IMR-90 (cell line): ENCODE measurements around the gene TMOD1. TPM values are rescaled to one million over a fixed set of nuclear protein-coding genes. Genes with fewer than 3 reads are reported as not detected.

Experiments
- ATAC-seq: fragments of 200-7000 bp; cut with Tn5 transposase; 2 replicates; pipeline ENCODE4 v1.9.1; 2020; ENCODE audit warnings: low read depth, mild to moderate bottlenecking, moderate library complexity
- BruUV-seq: library from RNA; stranded (reverse); fragments of 400-500 nt; replicated peaks from 2 replicates; lab custom pipeline; 2021; lab: Mats Ljungman, UMichigan
- CTCF ChIA-PET: fragments of 300-600 bp; formaldehyde crosslinking; extraction: SDS; loops from one replicate; lab custom pipeline; 2021; ENCODE audit warnings: antibody characterized with exemption; lab: Yijun Ruan, JAX
- POLR2A ChIA-PET: fragments of 300-600 bp; sonication (Branson Sonifier 250); formaldehyde crosslinking; loops from one replicate; lab custom pipeline; 2022; ENCODE audit warnings: antibody characterized with exemption; ENCODE audit not compliant: unreplicated experiment; lab: Charles Lee
- DNase-seq: peaks from one replicate; pipeline ENCODE4 v3.0.0; 2013
- H2AFZ ChIP-seq: replicated peaks from 2 replicates; pipeline ENCODE3; 2013; ENCODE audit warnings: low read length, mild to moderate bottlenecking; ENCODE audit not compliant: poor library complexity
- H2AK5ac ChIP-seq: 2 replicates; pipeline ENCODE4 v1.6.1; 2013; ENCODE audit warnings: low read depth, low read length, inconsistent platforms
- H2AK9ac ChIP-seq: replicated peaks from 2 replicates; pipeline ENCODE3; 2013; ENCODE audit warnings: mild to moderate bottlenecking, low read depth, low read length, moderate library complexity; ENCODE audit not compliant: poor library complexity
- H2BK120ac ChIP-seq: 2 replicates; pipeline ENCODE4 v1.6.1; 2013; ENCODE audit warnings: low read depth, low read length, inconsistent platforms
- H2BK15ac ChIP-seq: 3 replicates; pipeline ENCODE4 v1.6.1; 2013; ENCODE audit warnings: low read depth, low read length, inconsistent platforms
- H2BK20ac ChIP-seq: 2 replicates; pipeline ENCODE4 v1.6.1; 2013; ENCODE audit warnings: low read depth, mild to moderate bottlenecking, inconsistent platforms, low read length, moderate library complexity
- H2BK5ac ChIP-seq: 2 replicates; pipeline ENCODE4 v1.6.1; 2013; ENCODE audit warnings: mild to moderate bottlenecking, low read depth, low read length, inconsistent platforms; ENCODE audit not compliant: poor library complexity, severe bottlenecking
- H3K14ac ChIP-seq: replicated peaks from 2 replicates; pipeline ENCODE4 v1.6.1; 2013; ENCODE audit warnings: low read depth, low read length, inconsistent platforms
- H3K18ac ChIP-seq: 2 replicates; pipeline ENCODE4 v1.6.1; 2013; ENCODE audit warnings: low read depth, low read length, control low read depth
- H3K23ac ChIP-seq: 2 replicates; pipeline ENCODE4 v1.6.1; 2013; ENCODE audit warnings: low read depth, low read length, inconsistent platforms
- H3K27ac ChIP-seq: 2 replicates; pipeline ENCODE4 v1.5.1; 2013; ENCODE audit warnings: mild to moderate bottlenecking, control low read depth, low read length; ENCODE audit not compliant: insufficient read depth
- H3K27me3 ChIP-seq: 2 replicates; pipeline ENCODE4 v1.6.1; 2013; ENCODE audit warnings: low read length; ENCODE audit not compliant: control insufficient read depth, insufficient read depth
- H3K36me3 ChIP-seq: 2 replicates; pipeline ENCODE4 v1.6.1; 2013; ENCODE audit warnings: low read length, mixed read lengths; ENCODE audit not compliant: control insufficient read depth, insufficient read depth
- H3K4ac ChIP-seq: 2 replicates; pipeline ENCODE4 v1.6.1; 2013; ENCODE audit warnings: low read depth, low read length, inconsistent platforms
- H3K4me1 ChIP-seq: 2 replicates; pipeline ENCODE4 v1.6.1; 2013; ENCODE audit warnings: low read length, mixed read lengths; ENCODE audit not compliant: control insufficient read depth, insufficient read depth
- H3K4me2 ChIP-seq: 2 replicates; pipeline ENCODE4 v1.6.1; 2013; ENCODE audit warnings: low read depth, mild to moderate bottlenecking, control low read depth, low read length, moderate library complexity
- H3K4me3 ChIP-seq: 2 replicates; pipeline ENCODE4 v1.5.1; 2013; ENCODE audit warnings: low read depth, mild to moderate bottlenecking, control low read depth, low read length, moderate library complexity; ENCODE audit not compliant: insufficient read depth
- H3K56ac ChIP-seq: 2 replicates; pipeline ENCODE4 v1.6.1; 2013; ENCODE audit warnings: low read length, inconsistent platforms; ENCODE audit not compliant: insufficient read depth; ENCODE audit errors: extremely low read depth
- H3K79me1 ChIP-seq, 2 experiments: 2 replicates each; pipeline ENCODE4 v1.6.1; 2013; ENCODE audit warnings: low read length in 2 of 2, inconsistent platforms in 1 of 2, low read depth in 1 of 2
- H3K9ac ChIP-seq: 2 replicates; pipeline ENCODE4 v1.6.1; 2013; ENCODE audit warnings: low read depth, low read length, control low read depth
- H3K9me1 ChIP-seq: 2 replicates; pipeline ENCODE4 v1.6.1; 2013; ENCODE audit warnings: low read length, inconsistent platforms; ENCODE audit not compliant: insufficient read depth
- H3K9me3 ChIP-seq: 2 replicates; pipeline ENCODE4 v1.6.1; 2013; ENCODE audit warnings: low read length; ENCODE audit not compliant: control insufficient read depth, insufficient read depth
- H4K20me1 ChIP-seq: 2 replicates; pipeline ENCODE4 v1.6.1; 2013; ENCODE audit warnings: low read length, inconsistent platforms; ENCODE audit not compliant: insufficient read depth
- H4K5ac ChIP-seq: 2 replicates; pipeline ENCODE4 v1.6.1; 2013; ENCODE audit warnings: mild to moderate bottlenecking, low read depth, low read length, control low read depth
- H4K8ac ChIP-seq, 2 experiments: 2 replicates each; pipeline ENCODE4 v1.6.1; 2013; ENCODE audit warnings: low read depth in 2 of 2, low read length in 2 of 2, control low read depth in 1 of 2, inconsistent platforms in 1 of 2
- H4K91ac ChIP-seq: 2 replicates; pipeline ENCODE4 v1.6.1; 2013; ENCODE audit warnings: low read depth, low read length, inconsistent platforms; ENCODE audit not compliant: insufficient read depth
- BHLHE40 ChIP-seq: fragments of 150-350 bp; IDR thresholded peaks from 2 replicates; pipeline ENCODE4 v1.6.1; 2016; ENCODE audit warnings: mild to moderate bottlenecking, low read depth, low read length
- CEBPB ChIP-seq: IDR thresholded peaks from 2 replicates; pipeline ENCODE4 v1.6.1; 2012; ENCODE audit warnings: low read depth, low read length, improper control_type of control experiment
- CHD1 ChIP-seq: IDR thresholded peaks from 2 replicates; pipeline ENCODE4 v1.6.1; 2012; ENCODE audit warnings: low read depth, low read length, improper control_type of control experiment
- FOS ChIP-seq: fragments of 150-350 bp; IDR thresholded peaks from 2 replicates; pipeline ENCODE4 v1.6.1; 2016; ENCODE audit warnings: low read depth, low read length
- MAFK ChIP-seq: IDR thresholded peaks from 2 replicates; pipeline ENCODE4 v1.6.1; 2012; ENCODE audit warnings: low read depth, low read length, improper control_type of control experiment
- MAZ ChIP-seq: IDR thresholded peaks from 2 replicates; pipeline ENCODE4 v1.6.1; 2012; ENCODE audit warnings: low read depth, mild to moderate bottlenecking, low read length, improper control_type of control experiment, moderate library complexity, borderline replicate concordance
- MXI1 ChIP-seq: IDR thresholded peaks from 2 replicates; pipeline ENCODE4 v1.6.1; 2012; ENCODE audit warnings: low read depth, mild to moderate bottlenecking, low read length, moderate library complexity, borderline replicate concordance
- NFE2L2 ChIP-seq: fragments of 150-350 bp; IDR thresholded peaks from 2 replicates; pipeline ENCODE4 v1.6.1; 2016; ENCODE audit warnings: low read depth, mild to moderate bottlenecking, low read length
- POLR2A ChIP-seq: IDR thresholded peaks from 2 replicates; pipeline ENCODE4 v1.6.1; 2012; ENCODE audit warnings: mild to moderate bottlenecking, low read depth, low read length
- RAD21 ChIP-seq: IDR thresholded peaks from 2 replicates; pipeline ENCODE4 v1.6.1; 2012; ENCODE audit warnings: low read length, improper control_type of control experiment
- RCOR1 ChIP-seq: IDR thresholded peaks from 2 replicates; pipeline ENCODE4 v1.6.1; 2012; ENCODE audit warnings: mild to moderate bottlenecking, low read length, improper control_type of control experiment; ENCODE audit not compliant: insufficient replicate concordance
- WGBS, 2 experiments: methylation state at CpG; one replicate each; pipeline versions ENCODE4 v1.1.5 to v1.1.7; 2013; ENCODE audit warnings: missing lambda C conversion rate in 2 of 2; ENCODE audit not compliant: insufficient read length in 1 of 2; ENCODE audit errors: extremely low coverage in 2 of 2; 5-methylcytosine and 5-hydroxymethylcytosine counted together
- dilution Hi-C: fragments of 300-500 bp; cut with HindIII; formaldehyde crosslinking; loops from one replicate; pipeline ENCODE4 v1.14.3; 2018; ENCODE audit warnings: low sequenced_read_pairs; ENCODE audit not compliant: unreplicated experiment
- in situ Hi-C: fragments of 300-500 bp; cut with MboI; formaldehyde crosslinking; loops from 3 replicates; pipeline ENCODE4 v1.14.3; 2019; ENCODE audit warnings: low sequenced_read_pairs, inconsistent platforms, mixed read lengths
- intact Hi-C: fragments of 100-400 bp; cut with micrococcal nuclease; formaldehyde crosslinking; loops from 2 replicates; pipeline ENCODE4 v1.10.0; 2022
- polyA plus RNA-seq, 3 experiments: library from polyadenylated mRNA; depleted of rRNA; stranded (reverse); fragments of >200 nt; gene quantifications; 2 replicates each; pipeline ENCODE4 v1.2.3, GENCODE V29; 2012; ENCODE audit warnings: low replicate concordance in 1 of 3
- total RNA-seq: library from RNA; depleted of rRNA; stranded (reverse); fragments of >200 nt; gene quantifications from 2 replicates; pipeline ENCODE4 v1.2.3, GENCODE V29; 2012
- TF ChIP-seq, protein P1 (sequence below): fragments of 150-350 bp; IDR thresholded peaks from 2 replicates; pipeline ENCODE4 v1.6.1; 2017; ENCODE audit warnings: mild to moderate bottlenecking, antibody characterized with exemption, low read length, low read depth
- TF ChIP-seq, protein P2 (sequence below): fragments of 150-350 bp; IDR thresholded peaks from 2 replicates; pipeline ENCODE4 v1.6.1; 2016; ENCODE audit warnings: low read depth, mild to moderate bottlenecking, low read length, moderate library complexity, borderline replicate concordance
- TF ChIP-seq, protein P3 (sequence below): conservative IDR thresholded peaks from 2 replicates; pipeline ENCODE4 v1.5.1; 2012; ENCODE audit warnings: mild to moderate bottlenecking, low read depth, low read length, improper control_type of control experiment

Gene TMOD1
- total and polyA plus RNA-seq, 2 of the 4 experiments (the other 2 are of a cell fraction), result 0.18 to 0.38 TPM

DNA sequence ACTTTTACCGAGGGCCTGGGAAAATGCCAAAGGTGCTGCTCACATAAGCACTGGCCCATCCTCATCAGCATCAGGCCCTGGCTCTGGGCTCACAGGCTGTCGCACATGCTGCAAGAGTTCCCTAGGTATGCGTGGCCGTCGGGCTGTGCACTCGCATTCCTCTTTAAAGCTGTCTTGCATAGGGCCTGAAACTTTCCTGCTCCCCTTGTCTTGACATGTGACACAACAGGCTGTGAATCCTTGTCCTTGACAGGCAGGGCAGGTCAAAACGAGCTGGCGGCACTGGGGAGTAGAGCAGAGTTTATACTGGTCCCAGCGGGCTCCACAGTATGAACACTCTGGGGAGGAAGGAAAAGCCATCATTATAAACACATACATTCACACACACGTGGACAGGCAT, 101.0 kb downstream of the TMOD1 start:
- ATAC-seq (no peak), DNase-seq (no peak)
- no peak overlapping the region for H2BK20ac ChIP-seq
- no peak overlapping the region for H3K4me3 ChIP-seq
- no peak overlapping the region for H2AK9ac ChIP-seq
- no peak overlapping the region for H4K8ac ChIP-seq
- H3K4ac ChIP-seq, result no peak overlapping the region
- H3K9ac ChIP-seq, result no peak overlapping the region
- H3K27ac ChIP-seq, result no peak overlapping the region
- dilution Hi-C loops, result no loop called here
- no peaks in the 10 kb centered on the region for H4K20me1 ChIP-seq
- no peak overlapping the region for H2AK5ac ChIP-seq
- no peak overlapping the region for H2BK5ac ChIP-seq
- no peak overlapping the region for H3K56ac ChIP-seq
- no peaks in the 10 kb centered on the region for H3K27me3 ChIP-seq
- no peak overlapping the region for H2BK120ac ChIP-seq
- peaks cover 38% of the 10 kb centered on the region for H3K36me3 ChIP-seq
- no peaks in the 10 kb centered on the region for H3K79me1 ChIP-seq
- CTCF ChIA-PET, result interaction anchor here (1.3 to 1.4 kb wide), 2 partner anchors 9 to 13 kb away, joined by 3 read pairs; no protein-coding TSS in a partner anchor
- H4K91ac ChIP-seq, result no peak overlapping the region
- in situ Hi-C loops, result no loop called here
- WGBS, 2 experiments, result 96% methylated on average over 5 of the region's 10 CpGs; no CpG with 5 or more reads in 1 of the 2 experiments
- H3K14ac ChIP-seq, result no peak overlapping the region
- POLR2A ChIA-PET, result no interaction called here
- BruUV-seq, result no TSS peak
- no peaks in the 10 kb centered on the region; the same call in 1 of the 2 replicates for H3K4me1 ChIP-seq
- no peak overlapping the region for H4K5ac ChIP-seq
- no peak overlapping the region for H2BK15ac ChIP-seq
- intact Hi-C loops, result no loop called here
- H2AFZ ChIP-seq, result no peak overlapping the region
- H3K18ac ChIP-seq, result no peak overlapping the region
- TF ChIP-seq MXI1 (no peak), MAFK (no peak), CEBPB (no peak), BHLHE40 (no peak), RCOR1 (no peak), POLR2A (no peak), FOS (no peak), RAD21 (no peak), CHD1 (no peak), NFE2L2 (no peak), MAZ (no peak)
- TF ChIP-seq, protein P1, sequence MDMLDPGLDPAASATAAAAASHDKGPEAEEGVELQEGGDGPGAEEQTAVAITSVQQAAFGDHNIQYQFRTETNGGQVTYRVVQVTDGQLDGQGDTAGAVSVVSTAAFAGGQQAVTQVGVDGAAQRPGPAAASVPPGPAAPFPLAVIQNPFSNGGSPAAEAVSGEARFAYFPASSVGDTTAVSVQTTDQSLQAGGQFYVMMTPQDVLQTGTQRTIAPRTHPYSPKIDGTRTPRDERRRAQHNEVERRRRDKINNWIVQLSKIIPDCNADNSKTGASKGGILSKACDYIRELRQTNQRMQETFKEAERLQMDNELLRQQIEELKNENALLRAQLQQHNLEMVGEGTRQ, result no peak
- TF ChIP-seq, protein P2, sequence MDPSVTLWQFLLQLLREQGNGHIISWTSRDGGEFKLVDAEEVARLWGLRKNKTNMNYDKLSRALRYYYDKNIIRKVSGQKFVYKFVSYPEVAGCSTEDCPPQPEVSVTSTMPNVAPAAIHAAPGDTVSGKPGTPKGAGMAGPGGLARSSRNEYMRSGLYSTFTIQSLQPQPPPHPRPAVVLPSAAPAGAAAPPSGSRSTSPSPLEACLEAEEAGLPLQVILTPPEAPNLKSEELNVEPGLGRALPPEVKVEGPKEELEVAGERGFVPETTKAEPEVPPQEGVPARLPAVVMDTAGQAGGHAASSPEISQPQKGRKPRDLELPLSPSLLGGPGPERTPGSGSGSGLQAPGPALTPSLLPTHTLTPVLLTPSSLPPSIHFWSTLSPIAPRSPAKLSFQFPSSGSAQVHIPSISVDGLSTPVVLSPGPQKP, result no peak
- TF ChIP-seq, protein P3, sequence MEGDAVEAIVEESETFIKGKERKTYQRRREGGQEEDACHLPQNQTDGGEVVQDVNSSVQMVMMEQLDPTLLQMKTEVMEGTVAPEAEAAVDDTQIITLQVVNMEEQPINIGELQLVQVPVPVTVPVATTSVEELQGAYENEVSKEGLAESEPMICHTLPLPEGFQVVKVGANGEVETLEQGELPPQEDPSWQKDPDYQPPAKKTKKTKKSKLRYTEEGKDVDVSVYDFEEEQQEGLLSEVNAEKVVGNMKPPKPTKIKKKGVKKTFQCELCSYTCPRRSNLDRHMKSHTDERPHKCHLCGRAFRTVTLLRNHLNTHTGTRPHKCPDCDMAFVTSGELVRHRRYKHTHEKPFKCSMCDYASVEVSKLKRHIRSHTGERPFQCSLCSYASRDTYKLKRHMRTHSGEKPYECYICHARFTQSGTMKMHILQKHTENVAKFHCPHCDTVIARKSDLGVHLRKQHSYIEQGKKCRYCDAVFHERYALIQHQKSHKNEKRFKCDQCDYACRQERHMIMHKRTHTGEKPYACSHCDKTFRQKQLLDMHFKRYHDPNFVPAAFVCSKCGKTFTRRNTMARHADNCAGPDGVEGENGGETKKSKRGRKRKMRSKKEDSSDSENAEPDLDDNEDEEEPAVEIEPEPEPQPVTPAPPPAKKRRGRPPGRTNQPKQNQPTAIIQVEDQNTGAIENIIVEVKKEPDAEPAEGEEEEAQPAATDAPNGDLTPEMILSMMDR, result no peak
- no peaks in the 10 kb centered on the region for H3K9me3 ChIP-seq
- H3K23ac ChIP-seq, result no peak overlapping the region
- no peak overlapping the region for H3K4me2 ChIP-seq
- no peaks in the 10 kb centered on the region; the same call in 1 of the 2 replicates for H3K9me1 ChIP-seq
